Mucosa of descending colon (tissue), 3 donors: Measurements from ENCODE around the gene KAZN. TPM values are rescaled to one million over a fixed set of nuclear protein-coding genes. Genes with fewer than 3 reads are reported as not detected.

Source experiments
- ATAC-seq: fragments of 200-7000 bp; cut with Tn5 transposase; one replicate; pipeline ENCODE4 v1.9.1; 2020; ENCODE audit warnings: mild to moderate bottlenecking, moderate library complexity
- DNase-seq, 3 donors: peaks; one replicate each; pipeline ENCODE4 v3.0.0-alpha.2; 2020
- H3K36me3 ChIP-seq: fragments of 200-600 bp; one replicate; pipeline ENCODE4 v1.8.0; 2021; ENCODE audit warnings: low read depth, mild to moderate bottlenecking
- H3K4me1 ChIP-seq: fragments of 200-600 bp; one replicate; pipeline ENCODE4 v1.8.0; 2021; ENCODE audit warnings: low read depth, mild to moderate bottlenecking
- H3K4me3 ChIP-seq: fragments of 200-600 bp; one replicate; pipeline ENCODE4 v1.8.0; 2021; ENCODE audit warnings: mild to moderate bottlenecking
- H3K9me3 ChIP-seq: fragments of 200-600 bp; one replicate; pipeline ENCODE4 v1.8.0; 2021; ENCODE audit warnings: mild to moderate bottlenecking
- CTCF ChIP-seq: fragments of 200-600 bp; IDR thresholded peaks from one replicate; pipeline ENCODE4 v1.8.0; 2022; ENCODE audit warnings: antibody characterized with exemption, mild to moderate bottlenecking
- intact Hi-C, 2 donors: fragments of 100-400 bp; cut with DNase I in 1 of 2; cut with micrococcal nuclease in 1 of 2; formaldehyde crosslinking; loops; one replicate each; pipeline versions ENCODE4 v1.11.0 to v1.11.1; 2022; cut with DNase I, micrococcal nuclease
- total RNA-seq, 3 donors: library from RNA; stranded (reverse); fragmentation: NEBNext Ultra II Directional in 2 of 3; extraction: Animal tissue kit (Norgen Biotek cat#: 25700) in 2 of 3; gene quantifications; one replicate each; pipeline versions ENCODE4 v1.2.1 to v1.2.4, GENCODE V29; 2021 to 2023
- donor health status: DM: no; HTN: no; CAD: no; lungs with moderate emphysema.
- donor health status: DM: no; HTN: no; CAD: no.
- donor health status: DM: no; HTN: yes; CAD: no.

KAZN gene
- total RNA-seq, 3 donors from 2014 or later = 9.7 to 21.9 (median 15.8) TPM

GRCh38 chr1:14723401-14723800, 124.9 kb downstream of the KAZN start:
- no peaks in the 10 kb centered on the region for H3K36me3 ChIP-seq
- H3K9me3 ChIP-seq = no peaks in the 10 kb centered on the region
- H3K4me3 ChIP-seq = no peak overlapping the region
- no peak for TF ChIP-seq CTCF
- DNase-seq (no peak), ATAC-seq (no peak)
- intact Hi-C loops = no loop called here
- H3K4me1 ChIP-seq = no peaks in the 10 kb centered on the region

GRCh38 chr1:14724246-14724645, 125.8 kb downstream of the KAZN start:
- DNase-seq (no peak), ATAC-seq (no peak)
- Histone ChIP-seq H3K4me1 (no peaks in the 10 kb centered on the region), H3K4me3 (no peak overlapping the region), H3K9me3 (no peaks in the 10 kb centered on the region), H3K36me3 (no peaks in the 10 kb centered on the region)
- TF ChIP-seq CTCF = no peak
- intact Hi-C loops = no loop called here

GRCh38 chr1:14724678-14725077, 126.2 kb downstream of the KAZN start:
- Histone ChIP-seq H3K36me3 (no peaks in the 10 kb centered on the region), H3K4me3 (no peak overlapping the region), H3K4me1 (no peaks in the 10 kb centered on the region), H3K9me3 (no peaks in the 10 kb centered on the region)
- ATAC-seq = no peak
- intact Hi-C loops = no loop called here
- no peak for TF ChIP-seq CTCF
- DNase-seq = no peak

- TF ChIP-seq CTCF = no peak
- Histone ChIP-seq H3K4me3 (no peak overlapping the region), H3K36me3 (no peaks in the 10 kb centered on the region), H3K9me3 (no peaks in the 10 kb centered on the region), H3K4me1 (no peaks in the 10 kb centered on the region)
- ATAC-seq (no peak), DNase-seq (no peak)
- intact Hi-C loops = no loop called here
Observed at GRCh38 chr1:14725238-14725637, 126.8 kb downstream of the KAZN start.

- intact Hi-C loops = no loop called here
- Histone ChIP-seq H3K4me1 (no peaks in the 10 kb centered on the region), H3K9me3 (no peaks in the 10 kb centered on the region), H3K4me3 (no peak overlapping the region), H3K36me3 (no peaks in the 10 kb centered on the region)
- ATAC-seq = no peak
- TF ChIP-seq CTCF = no peak
- no peak for DNase-seq
Observed at GRCh38 chr1:14725695-14726094, 127.2 kb downstream of the KAZN start.

- intact Hi-C loops = no loop called here
- TF ChIP-seq CTCF = no peak
- no peak for ATAC-seq
Observed at GRCh38 chr1:14726606-14727005, 128.1 kb downstream of the KAZN start.

More at GRCh38 chr1:14726606-14727005, 128.1 kb downstream of the KAZN start:
- Histone ChIP-seq H3K9me3 (no peaks in the 10 kb centered on the region), H3K4me3 (no peak overlapping the region), H3K36me3 (no peaks in the 10 kb centered on the region), H3K4me1 (no peaks in the 10 kb centered on the region)
- DNase-seq = no peak
